Middle frontal gyrus (tissue), 1 donor: ENCODE data around the gene VPS33A.

Experiments used
- DNase-seq: peaks from one replicate; pipeline ENCODE4 v3.0.0-alpha.2; 2015; ENCODE audit warnings: low spot score; ENCODE audit errors: extremely low spot score

Gene VPS33A

GRCh38 chr12:122183588-122183940, 82.7 kb downstream of the VPS33A start:
- no peak for DNase-seq

GRCh38 chr12:122182887-122183587, 83.3 kb downstream of the VPS33A start, which contains the start of gene LRRC43:
TSS of gene LRRC43 (plus strand) at chr12:122183123. CDS start at chr12:122183145, 22 bp downstream.
- no peak for DNase-seq
